Motor neuron (in vitro differentiated cells): ENCODE data around the gene OLFML1. TPM values are rescaled to one million over a fixed set of nuclear protein-coding genes. Genes with fewer than 3 reads are reported as not detected.

Experiments
- ATAC-seq, 8 experiments: fragments of 200-7000 bp; cut with Tn5 transposase; replicated peaks in 6 of 8; 2 replicates each; pipeline ENCODE4 v1.8.0; 2021; ENCODE audit warnings: mild to moderate bottlenecking in 8 of 8, moderate library complexity in 8 of 8
- H3K27ac ChIP-seq, 2 donors: fragments of 250-450 bp; sonication (Bioruptor Pico); 2 replicates each; pipeline ENCODE4 v1.9.0; 2021; ENCODE audit warnings: antibody characterized with exemption in 2 of 2, mild to moderate bottlenecking in 2 of 2, moderate library complexity in 1 of 2
- H3K4me1 ChIP-seq, 2 donors: fragments of 250-450 bp; sonication (Bioruptor Pico); replicated peaks in 1 of 2; 2 replicates each; pipeline ENCODE4 v1.6.1; 2021; ENCODE audit warnings: antibody characterized with exemption in 2 of 2, mild to moderate bottlenecking in 2 of 2, moderate library complexity in 1 of 2
- H3K4me3 ChIP-seq, 5 donors: fragments of 250-450 bp; sonication (Bioruptor Pico); 2 replicates each; pipeline ENCODE4 v1.9.0; 2021; ENCODE audit warnings: antibody characterized with exemption in 5 of 5, mild to moderate bottlenecking in 5 of 5, moderate library complexity in 4 of 5
- WGBS, 10 experiments: fragments of 450-650 bp; shearing (Covaris generic); methylation state at CpG; one replicate each; pipeline ENCODE4 v1.0.0; 2022; 5-methylcytosine and 5-hydroxymethylcytosine counted together
- in situ Hi-C, 9 experiments: fragments of 400-800 bp; cut with MboI; loops; one replicate each; pipeline ENCODE4 v1.15.0; 2021; ENCODE audit warnings: low sequenced_read_pairs in 9 of 9, low pct_unique_long_range_greater_than_20kb in 2 of 9; ENCODE audit not compliant: unreplicated experiment in 9 of 9
- total RNA-seq, 8 experiments: library from RNA; unstranded; fragments of 300-600 nt; gene quantifications; 2 replicates each; pipeline versions ENCODE4 v1.2.3 to v1.2.4, GENCODE V29; 2022

Gene OLFML1
- total RNA-seq, 8 experiments from 2014 or later, result 0.13 to 91.8 (median 2.1) TPM

GRCh38 chr11:7450836-7451235, 34.5 kb upstream of the OLFML1 start:
- no peak for ATAC-seq
- in situ Hi-C loops, result no loop called here
- no peak overlapping the region for H3K27ac ChIP-seq
- no peak overlapping the region for H3K4me3 ChIP-seq
- H3K4me1 ChIP-seq, result no peaks in the 10 kb centered on the region
- 20 to 83% (median 51%) methylated on average over 1 to 3 of the region's 3 CpGs for WGBS, 10 experiments

- no peak for ATAC-seq
These were observed 33.8 kb upstream of the OLFML1 start for GRCh38 chr11:7451520-7451919.

GRCh38 chr11:7451952-7452494, 33.3 kb upstream of the OLFML1 start:
- 100% methylated on average over 1 of the region's 1 CpG; no CpG with 5 or more reads in 7 of the 10 experiments for WGBS, 10 experiments
- Histone ChIP-seq H3K4me1 (no peaks in the 10 kb centered on the region), H3K4me3 (no peak overlapping the region), H3K27ac (no peak overlapping the region)
- in situ Hi-C loops, result no loop called here
- ATAC-seq, result no peak

More at GRCh38 chr11:7451520-7451919, 33.8 kb upstream of the OLFML1 start:
- Histone ChIP-seq H3K27ac (no peak overlapping the region), H3K4me3 (no peak overlapping the region), H3K4me1 (no peaks in the 10 kb centered on the region)
- in situ Hi-C loops, result no loop called here
- WGBS, 10 experiments, result 40 to 100% (median 73%) methylated on average over 1 to 3 of the region's 3 CpGs; no CpG with 5 or more reads in 1 of the 10 experiments

- Histone ChIP-seq H3K4me1 (no peaks in the 10 kb centered on the region), H3K27ac (no peak overlapping the region), H3K4me3 (no peak overlapping the region)
- ATAC-seq, result no peak
- in situ Hi-C loops, result no loop called here
- WGBS, 10 experiments, result 20 to 89% (median 69%) methylated on average over 1 to 2 of the region's 2 CpGs; no CpG with 5 or more reads in 4 of the 10 experiments
These were observed 30.5 kb upstream of the OLFML1 start for GRCh38 chr11:7454854-7455253.

- Histone ChIP-seq H3K4me3 (no peak overlapping the region), H3K27ac (no peak overlapping the region), H3K4me1 (no peaks in the 10 kb centered on the region)
- in situ Hi-C loops, result no loop called here
- peak in 3 of 8 experiments; percentile 41 to 75 (median 46) for ATAC-seq
- 33 to 100% (median 67%) methylated on average over 1 of the region's 1 CpG; no CpG with 5 or more reads in 5 of the 10 experiments for WGBS, 10 experiments
These were observed 28.1 kb upstream of the OLFML1 start for GRCh38 chr11:7457211-7457610.

DNA sequence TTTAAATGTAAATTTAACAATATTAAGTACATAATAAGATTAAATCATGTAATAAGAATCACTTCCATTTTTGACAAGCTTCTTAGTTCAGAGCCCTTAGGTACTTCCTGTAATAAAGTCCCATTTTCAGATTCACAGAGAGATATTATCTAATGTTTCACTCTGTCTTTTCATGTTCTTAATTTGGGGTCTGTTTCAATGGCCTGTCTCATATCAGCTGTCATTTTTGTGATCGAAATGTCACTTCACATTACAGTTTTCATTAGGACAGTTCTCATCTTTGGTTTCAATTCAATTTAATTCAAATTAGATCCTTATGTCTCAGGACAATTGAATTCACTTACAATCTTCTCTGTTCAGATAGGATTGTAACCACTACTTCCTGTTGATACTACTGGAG, 22.6 kb upstream of the OLFML1 start:
- in situ Hi-C loops, result no loop called here
- no peak overlapping the region for H3K4me3 ChIP-seq
- H3K27ac ChIP-seq, result no peak overlapping the region
- no peak for ATAC-seq
- WGBS, 10 experiments, result 14 to 100% (median 60%) methylated on average over 1 of the region's 1 CpG; no CpG with 5 or more reads in 1 of the 10 experiments
- H3K4me1 ChIP-seq, result no peaks in the 10 kb centered on the region

- 60 to 100% (median 90%) methylated on average over 1 to 2 of the region's 2 CpGs; no CpG with 5 or more reads in 7 of the 10 experiments for WGBS, 10 experiments
- in situ Hi-C loops, result no loop called here
- H3K27ac ChIP-seq, result no peak overlapping the region
- H3K4me1 ChIP-seq, result no peaks in the 10 kb centered on the region
- ATAC-seq, result no peak
- H3K4me3 ChIP-seq, result no peak overlapping the region
These were observed 17.7 kb upstream of the OLFML1 start for GRCh38 chr11:7467652-7468051.

DNA sequence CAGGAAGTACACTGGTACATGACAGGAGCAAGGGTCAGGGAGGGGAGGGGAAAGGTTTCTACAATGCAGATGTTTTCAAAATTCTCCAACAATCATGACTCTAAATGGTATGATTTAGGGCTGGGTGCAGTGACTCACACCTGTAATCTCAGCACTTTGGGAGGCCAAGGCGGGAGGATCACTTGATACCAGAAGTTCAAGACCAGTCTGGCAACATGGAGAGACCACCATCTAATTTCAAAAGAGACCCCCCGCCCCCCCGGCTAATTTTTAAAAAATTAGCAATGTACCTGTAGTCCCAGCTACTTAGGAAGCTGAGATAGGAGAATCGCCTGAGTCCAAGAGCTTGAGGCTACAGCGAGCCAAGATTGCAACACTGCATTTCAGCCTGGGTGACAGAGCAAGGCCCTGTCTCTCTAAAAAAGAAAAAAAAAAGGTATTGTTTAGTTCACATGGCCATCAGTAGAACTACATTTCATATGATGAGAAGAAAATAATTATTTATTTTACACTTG, 15.9 kb upstream of the OLFML1 start:
- Histone ChIP-seq H3K4me1 (no peaks in the 10 kb centered on the region), H3K4me3 (no peak overlapping the region), H3K27ac (no peak overlapping the region)
- in situ Hi-C loops, result no loop called here
- ATAC-seq, result peak in 1 of 8 experiments; percentile 41
- WGBS, 10 experiments, result 87 to 100% (median 100%) methylated on average over 1 to 5 of the region's 5 CpGs; no CpG with 5 or more reads in 1 of the 10 experiments

DNA sequence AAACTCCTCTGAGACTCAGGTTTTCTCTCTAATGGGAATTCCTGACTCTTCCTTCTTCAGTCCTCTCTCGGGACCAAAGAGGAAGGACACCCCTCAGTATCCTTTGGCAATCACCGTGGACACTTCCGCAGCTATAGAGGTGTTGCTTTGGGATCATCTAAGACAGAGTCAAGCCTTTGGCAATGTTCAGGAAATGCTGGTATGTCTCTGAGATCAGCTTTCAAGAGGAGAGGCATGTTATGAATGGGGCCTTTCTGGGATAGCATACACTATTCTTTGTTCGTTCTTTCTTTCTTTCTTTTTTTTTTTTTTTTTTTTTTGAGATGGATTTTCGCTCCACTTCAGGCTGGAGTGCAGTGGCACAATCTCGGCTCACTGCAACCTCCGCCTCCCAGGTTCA, 14.2 kb upstream of the OLFML1 start:
- Histone ChIP-seq H3K4me1 (no peaks in the 10 kb centered on the region), H3K4me3 (no peak overlapping the region), H3K27ac (no peak overlapping the region)
- 40 to 100% (median 75%) methylated on average over 1 to 5 of the region's 7 CpGs; no CpG with 5 or more reads in 1 of the 10 experiments for WGBS, 10 experiments
- no peak for ATAC-seq
- in situ Hi-C loops, result no loop called here

GRCh38 chr11:7473717-7474116, 11.6 kb upstream of the OLFML1 start:
- in situ Hi-C loops, result no loop called here
- Histone ChIP-seq H3K4me1 (no peaks in the 10 kb centered on the region), H3K4me3 (no peak overlapping the region), H3K27ac (no peak overlapping the region)
- peak in 1 of 8 experiments; percentile 49 for ATAC-seq
- WGBS, 10 experiments, result 50 to 100% methylated on average over 1 of the region's 1 CpG; no CpG with 5 or more reads in 8 of the 10 experiments

DNA sequence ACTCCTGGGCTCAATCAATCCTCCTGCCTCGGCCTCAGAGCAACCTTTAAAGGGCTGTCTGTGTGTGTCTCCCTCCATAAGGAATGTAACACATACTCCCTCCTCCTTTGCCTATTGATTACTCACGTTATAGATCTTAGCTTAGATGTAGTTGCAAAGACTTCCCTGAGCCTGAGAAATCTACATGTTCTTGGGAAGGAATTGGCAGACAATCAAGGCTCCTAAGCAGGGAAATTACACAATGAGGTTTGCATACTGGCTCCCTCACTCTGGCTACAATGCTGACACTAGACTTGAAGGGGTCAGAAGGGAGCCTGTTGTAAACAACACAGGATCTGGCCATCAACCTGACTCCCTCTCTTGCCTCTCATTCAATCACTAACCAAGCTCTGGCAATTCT, 5.2 kb upstream of the OLFML1 start:
- WGBS, 10 experiments, result 10 to 78% (median 50%) methylated on average over 1 to 2 of the region's 2 CpGs; no CpG with 5 or more reads in 3 of the 10 experiments
- ATAC-seq, result peak in 4 of 8 experiments; percentile 58 to 91 (median 77)
- in situ Hi-C loops, result no loop called here
- Histone ChIP-seq H3K4me3 (no peak overlapping the region), H3K4me1 (no peaks in the 10 kb centered on the region), H3K27ac (no peak overlapping the region)

DNA sequence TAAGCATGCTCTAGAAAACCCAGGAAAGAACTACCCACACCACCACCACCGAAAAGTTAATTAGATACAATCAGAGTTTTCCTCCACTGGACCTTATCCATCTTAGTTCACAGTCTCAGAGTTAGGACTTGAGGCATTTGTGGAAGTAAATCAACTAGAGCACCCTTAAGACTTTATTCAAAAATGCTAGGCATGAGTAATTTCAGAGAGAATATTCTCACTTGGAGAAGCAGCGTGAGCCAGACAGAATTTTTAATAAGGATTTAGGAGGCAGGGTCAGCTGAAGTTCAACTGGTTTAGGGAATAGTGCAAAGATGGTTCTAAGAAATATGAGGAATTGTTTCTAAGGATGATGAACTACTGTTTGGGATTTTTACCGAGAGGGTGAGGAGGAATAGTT, 1.2 kb upstream of the OLFML1 start:
- Histone ChIP-seq H3K4me1 (no peaks in the 10 kb centered on the region), H3K4me3 (no peak overlapping the region), H3K27ac (no peak overlapping the region)
- 6 to 89% (median 80%) methylated on average over 1 to 3 of the region's 3 CpGs; no CpG with 5 or more reads in 1 of the 10 experiments for WGBS, 10 experiments
- peak in 3 of 8 experiments; percentile 3 to 11 (median 9) for ATAC-seq
- in situ Hi-C loops, result no loop called here

DNA sequence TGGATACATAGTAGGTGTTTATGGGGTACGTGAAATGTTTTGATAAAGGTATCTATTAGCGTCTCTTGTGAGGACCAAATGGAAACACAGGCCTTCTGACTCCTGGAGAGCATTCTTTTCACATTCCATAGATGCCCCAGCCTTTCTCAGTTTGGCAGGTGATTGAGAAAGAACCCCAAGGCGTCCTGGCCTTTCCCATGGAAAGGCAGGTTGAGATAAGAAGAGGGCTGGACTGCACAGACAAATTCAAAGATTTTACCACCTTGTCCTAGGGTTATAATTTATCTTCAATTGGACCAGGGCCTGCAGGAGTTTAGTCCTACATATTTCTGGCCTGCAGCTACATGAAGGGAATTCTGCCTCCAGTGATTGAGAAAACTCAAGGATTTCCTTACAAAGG, 661 bp upstream of the OLFML1 start:
- Histone ChIP-seq H3K27ac (no peak overlapping the region), H3K4me1 (no peaks in the 10 kb centered on the region), H3K4me3 (no peak overlapping the region)
- peak in 2 of 8 experiments; percentile 3 to 8 for ATAC-seq
- in situ Hi-C loops, result no loop called here
- 40 to 90% (median 79%) methylated on average over 1 to 3 of the region's 3 CpGs; no CpG with 5 or more reads in 2 of the 10 experiments for WGBS, 10 experiments
